Breast epithelium (tissue), 3 donors: Measurements from ENCODE around the gene TTLL6.

Source experiments
- CTCF ChIP-seq, 3 donors: fragments of 450-650 bp; IDR thresholded peaks; one replicate each; pipeline ENCODE4 v1.5.1; 2016 to 2017; ENCODE audit warnings: antibody characterized with exemption in 3 of 3, mild to moderate bottlenecking in 3 of 3, moderate library complexity in 3 of 3
- POLR2A ChIP-seq: fragments of 450-650 bp; IDR thresholded peaks from one replicate; pipeline ENCODE4 v1.6.1; 2016; ENCODE audit warnings: antibody characterized with exemption, mild to moderate bottlenecking, moderate library complexity
- POLR2AphosphoS5 ChIP-seq, 3 donors: sonication (generic); formaldehyde crosslinking; IDR thresholded peaks; one replicate each; pipeline ENCODE4 v1.6.1; 2017; ENCODE audit warnings: antibody characterized with exemption in 3 of 3

GRCh38 chr17:48718761-48719641, 98.0 kb downstream of the TTLL6 start:
- TF ChIP-seq CTCF (IDR thresholded peaks at IDR 0.05) (no peak), POLR2A (no peak), POLR2AphosphoS5 (IDR thresholded peaks at IDR 0.05) (no peak)
